ENCODE results near the gene PRR20E. TPM values are rescaled to one million over a fixed set of nuclear protein-coding genes. Genes with fewer than 3 reads are reported as not detected.

Gene PRR20E
- total RNA-seq, result not detected in 2 replicates

GRCh38 chr13:57166897-57167296 lies at the start of gene PRR20E:
Gene PRR20E, plus strand, starts transcription at chr13:57167197. Its CDS starts 387 bp downstream, at chr13:57167584.

GRCh38 chr13:57140235-57140968 lies 26.6 kb upstream of the PRR20E start, which contains the start of gene PRR20A:
Gene PRR20A, plus strand, starts transcription at chr13:57140918. Its CDS starts 387 bp downstream, at chr13:57141305.

DNA sequence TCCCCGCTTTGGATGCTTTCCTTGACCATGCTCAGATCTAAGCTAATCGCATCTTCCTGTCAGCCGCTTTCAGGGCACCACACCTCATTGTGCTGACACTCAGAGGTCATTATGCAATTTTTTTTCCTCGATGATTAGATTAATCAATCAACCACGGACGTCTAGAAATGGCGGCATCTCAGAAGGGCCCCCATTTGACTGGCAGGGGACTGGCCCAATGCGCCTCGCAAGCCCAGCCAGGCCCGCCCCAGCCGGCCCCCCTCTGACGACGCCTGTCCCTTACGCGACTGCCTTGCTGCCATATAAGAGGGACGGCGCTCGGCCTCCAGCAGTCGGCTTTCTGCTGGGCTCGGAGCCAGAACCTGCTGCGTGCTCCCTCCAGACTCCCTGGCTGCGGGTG lies 19.8 kb upstream of the PRR20E start, which contains the start of gene PRR20B:
PRR20B (plus strand) TSS at position 301 of the 400 bp plus-strand sequence. CDS start 387 bp downstream, outside the sequence.

GRCh38 chr13:57153761-57154160 lies 13.2 kb upstream of the PRR20E start, which contains the start of gene PRR20C:
Gene PRR20C, plus strand, starts transcription at chr13:57154061. Its CDS starts 387 bp downstream, at chr13:57154448.

DNA sequence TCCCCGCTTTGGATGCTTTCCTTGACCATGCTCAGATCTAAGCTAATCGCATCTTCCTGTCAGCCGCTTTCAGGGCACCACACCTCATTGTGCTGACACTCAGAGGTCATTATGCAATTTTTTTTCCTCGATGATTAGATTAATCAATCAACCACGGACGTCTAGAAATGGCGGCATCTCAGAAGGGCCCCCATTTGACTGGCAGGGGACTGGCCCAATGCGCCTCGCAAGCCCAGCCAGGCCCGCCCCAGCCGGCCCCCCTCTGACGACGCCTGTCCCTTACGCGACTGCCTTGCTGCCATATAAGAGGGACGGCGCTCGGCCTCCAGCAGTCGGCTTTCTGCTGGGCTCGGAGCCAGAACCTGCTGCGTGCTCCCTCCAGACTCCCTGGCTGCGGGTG lies 6.7 kb upstream of the PRR20E start, which contains the start of gene PRR20D:
PRR20D (plus strand) TSS at position 301 of the 400 bp plus-strand sequence. CDS start 387 bp downstream, outside the sequence.

Other genes with a start within 250 kb of the PRR20E start
- gene PRR20A, start 26.3 kb upstream of the PRR20E start, total RNA-seq, result not detected in 2 replicates
- gene PRR20B, start 19.7 kb upstream of the PRR20E start, total RNA-seq, result not detected in 2 replicates
- gene PRR20C, start 13.1 kb upstream of the PRR20E start, total RNA-seq, result not detected in 2 replicates
- gene PRR20D, start 6.6 kb upstream of the PRR20E start, total RNA-seq, result not detected in 2 replicates

Measured in endothelial cell of coronary artery (primary cell).